ENCODE data around the gene PITPNC1. TPM values are rescaled to one million over a fixed set of nuclear protein-coding genes. Genes with fewer than 3 reads are reported as not detected.

The PITPNC1 gene
- total RNA-seq, 1 experiment from 2014 or later = 35.5 TPM

DNA sequence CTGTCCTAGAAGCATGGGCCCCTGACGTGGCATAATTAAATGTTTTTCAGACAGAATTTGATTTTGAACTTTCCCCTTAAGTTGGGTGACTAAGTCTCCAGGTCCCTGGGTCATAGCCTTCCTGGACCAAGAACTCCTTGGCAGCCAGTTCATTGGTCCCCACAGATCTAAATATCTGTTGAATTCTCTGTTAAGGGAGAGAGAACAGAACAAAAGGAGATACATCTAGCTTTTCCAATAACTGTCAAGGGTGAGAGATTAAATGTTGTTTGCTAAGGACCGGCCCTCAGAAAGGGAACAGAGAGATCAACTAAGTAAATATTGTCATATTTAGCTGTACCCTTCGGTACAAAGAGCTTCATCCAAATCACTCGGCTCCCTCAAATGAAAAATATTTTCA lies 262.5 kb downstream of the PITPNC1 start:
- Histone ChIP-seq H3K27ac (ENCODE audit: low read depth, low read length, poor library complexity, severe bottlenecking) (no peak overlapping the region), H3K4me1 (ENCODE audit: insufficient read depth, low read length, poor library complexity, severe bottlenecking) (no peaks in the 10 kb centered on the region), H3K9me3 (ENCODE audit: low read depth, low read length, poor library complexity, severe bottlenecking) (no peaks in the 10 kb centered on the region), H3K36me3 (ENCODE audit: insufficient read depth, low read length, poor library complexity, severe bottlenecking) (no peaks in the 10 kb centered on the region), H3K4me3 (ENCODE audit: low read depth, low read length, poor library complexity, severe bottlenecking) (no peak overlapping the region), H3K27me3 (replicated peaks; ENCODE audit: insufficient read depth, low read depth, low read length, poor library complexity) (no peaks in the 10 kb centered on the region)
- ChIA-PET POLR2A (ENCODE audit: low non-redundant PET) (no interaction called here), CTCF (no interaction called here)
- TF ChIP-seq, protein P1, sequence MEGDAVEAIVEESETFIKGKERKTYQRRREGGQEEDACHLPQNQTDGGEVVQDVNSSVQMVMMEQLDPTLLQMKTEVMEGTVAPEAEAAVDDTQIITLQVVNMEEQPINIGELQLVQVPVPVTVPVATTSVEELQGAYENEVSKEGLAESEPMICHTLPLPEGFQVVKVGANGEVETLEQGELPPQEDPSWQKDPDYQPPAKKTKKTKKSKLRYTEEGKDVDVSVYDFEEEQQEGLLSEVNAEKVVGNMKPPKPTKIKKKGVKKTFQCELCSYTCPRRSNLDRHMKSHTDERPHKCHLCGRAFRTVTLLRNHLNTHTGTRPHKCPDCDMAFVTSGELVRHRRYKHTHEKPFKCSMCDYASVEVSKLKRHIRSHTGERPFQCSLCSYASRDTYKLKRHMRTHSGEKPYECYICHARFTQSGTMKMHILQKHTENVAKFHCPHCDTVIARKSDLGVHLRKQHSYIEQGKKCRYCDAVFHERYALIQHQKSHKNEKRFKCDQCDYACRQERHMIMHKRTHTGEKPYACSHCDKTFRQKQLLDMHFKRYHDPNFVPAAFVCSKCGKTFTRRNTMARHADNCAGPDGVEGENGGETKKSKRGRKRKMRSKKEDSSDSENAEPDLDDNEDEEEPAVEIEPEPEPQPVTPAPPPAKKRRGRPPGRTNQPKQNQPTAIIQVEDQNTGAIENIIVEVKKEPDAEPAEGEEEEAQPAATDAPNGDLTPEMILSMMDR (conservative IDR thresholded peaks at IDR 0.05; ENCODE audit: low read depth, low read length) = no peak
- TF ChIP-seq EZH2 (IDR thresholded peaks at IDR 0.05; ENCODE audit: borderline replicate concordance, low read depth, low read length, poor library complexity, severe bottlenecking) = no peak
- BruUV-seq (replicated peaks) = no TSS peak
- intact Hi-C loops (cut with micrococcal nuclease; ENCODE audit: unreplicated experiment) = no loop called here
- DNase-seq (ENCODE audit: low spot score) = no peak

DNA sequence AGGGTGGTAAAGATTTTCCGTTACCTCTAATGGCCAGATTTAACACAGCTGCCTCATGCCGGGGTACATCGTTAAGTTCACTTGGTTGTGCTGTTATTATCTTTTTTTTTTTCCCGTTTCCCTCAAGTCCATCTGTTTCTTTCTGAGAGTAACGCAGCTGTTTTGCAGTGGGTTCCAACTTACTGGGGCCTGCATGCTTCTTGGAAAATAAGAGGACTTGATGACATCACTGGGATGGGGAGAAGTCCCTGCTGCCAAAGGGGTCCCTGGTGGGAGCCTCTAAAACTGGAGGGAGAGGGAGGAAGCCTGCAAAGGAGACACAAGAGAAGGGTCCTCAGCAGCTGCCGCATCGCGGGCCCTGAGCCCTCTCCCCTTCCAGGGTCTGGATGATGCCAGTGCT lies 262.9 kb downstream of the PITPNC1 start:
- H3K36me3 ChIP-seq (ENCODE audit: insufficient read depth, low read length, poor library complexity, severe bottlenecking) = no peaks in the 10 kb centered on the region
- POLR2A ChIA-PET (ENCODE audit: low non-redundant PET) = no interaction called here
- no peaks in the 10 kb centered on the region for H3K4me1 ChIP-seq (ENCODE audit: insufficient read depth, low read length, poor library complexity, severe bottlenecking)
- no peak for DNase-seq (ENCODE audit: low spot score)
- BruUV-seq (replicated peaks) = no TSS peak
- no peaks in the 10 kb centered on the region for H3K27me3 ChIP-seq (replicated peaks; ENCODE audit: insufficient read depth, low read depth, low read length, poor library complexity)
- CTCF ChIA-PET = no interaction called here
- TF ChIP-seq EZH2 (IDR thresholded peaks at IDR 0.05; ENCODE audit: borderline replicate concordance, low read depth, low read length, poor library complexity, severe bottlenecking) = no peak
- TF ChIP-seq, protein P1 (conservative IDR thresholded peaks at IDR 0.05; ENCODE audit: low read depth, low read length) = no peak
- H3K9me3 ChIP-seq (ENCODE audit: low read depth, low read length, poor library complexity, severe bottlenecking) = no peaks in the 10 kb centered on the region
- intact Hi-C loops (cut with micrococcal nuclease; ENCODE audit: unreplicated experiment) = no loop called here
- H3K4me3 ChIP-seq (ENCODE audit: low read depth, low read length, poor library complexity, severe bottlenecking) = no peak overlapping the region
- no peak overlapping the region for H3K27ac ChIP-seq (ENCODE audit: low read depth, low read length, poor library complexity, severe bottlenecking)

DNA sequence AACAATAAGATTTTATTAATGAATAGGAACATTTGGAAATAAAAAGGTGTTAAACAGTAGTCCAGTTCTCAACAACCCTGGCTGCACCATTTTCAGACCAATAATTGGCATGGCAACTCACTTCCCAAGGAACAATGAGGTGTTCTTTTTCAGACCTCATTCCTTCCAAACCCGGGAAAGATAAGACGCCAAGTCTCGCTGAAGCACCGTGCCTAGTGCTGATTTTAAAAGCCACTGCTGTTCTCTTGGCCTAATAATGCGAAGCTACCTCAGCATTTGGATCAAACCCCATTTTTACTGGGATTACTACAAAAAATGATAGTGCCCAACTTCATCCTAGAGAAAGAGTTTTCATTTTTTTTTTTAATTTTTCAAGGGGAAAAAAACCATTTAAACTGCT lies 265.4 kb downstream of the PITPNC1 start:
- intact Hi-C loops (cut with micrococcal nuclease; ENCODE audit: unreplicated experiment) = no loop called here
- Histone ChIP-seq H3K36me3 (ENCODE audit: insufficient read depth, low read length, poor library complexity, severe bottlenecking) (no peaks in the 10 kb centered on the region), H3K9me3 (ENCODE audit: low read depth, low read length, poor library complexity, severe bottlenecking) (no peaks in the 10 kb centered on the region), H3K27ac (ENCODE audit: low read depth, low read length, poor library complexity, severe bottlenecking) (no peak overlapping the region), H3K4me3 (ENCODE audit: low read depth, low read length, poor library complexity, severe bottlenecking) (no peak overlapping the region), H3K4me1 (ENCODE audit: insufficient read depth, low read length, poor library complexity, severe bottlenecking) (no peaks in the 10 kb centered on the region), H3K27me3 (replicated peaks; ENCODE audit: insufficient read depth, low read depth, low read length, poor library complexity) (no peaks in the 10 kb centered on the region)
- BruUV-seq (replicated peaks) = no TSS peak
- DNase-seq (ENCODE audit: low spot score) = no peak
- ChIA-PET POLR2A (ENCODE audit: low non-redundant PET) (no interaction called here), CTCF (no interaction called here)
- TF ChIP-seq, protein P1 (conservative IDR thresholded peaks at IDR 0.05; ENCODE audit: low read depth, low read length) = no peak
- TF ChIP-seq EZH2 (IDR thresholded peaks at IDR 0.05; ENCODE audit: borderline replicate concordance, low read depth, low read length, poor library complexity, severe bottlenecking) = no peak

Measured in A673 (cell line).